ENCODE data around the gene SPATA25.
"Not testable (repeated sequence)": the region's sequence is repeated elsewhere in the genome, so short reads cannot be mapped to it uniquely, and the experiment has no call there.

SPATA25 gene

GRCh38 chr20:45887346-45887715 is at the start of gene SPATA25:
TSS of gene SPATA25 (minus strand) at chr20:45887622. CDS start at chr20:45887590, 32 bp downstream.
- no peak for DNase-seq (ENCODE audit: low read depth in 2 of 2)

- DNase-seq (ENCODE audit: low read depth in 2 of 2), result no peak
Measured at GRCh38 chr20:45935416-45936046, 48.1 kb upstream of the SPATA25 start.

GRCh38 chr20:45934586-45935415 is 47.4 kb upstream of the SPATA25 start, which contains the start of gene PCIF1:
TSS of gene PCIF1 (plus strand) at chr20:45934683. CDS start at chr20:45939000, 4,317 bp downstream.
- DNase-seq (ENCODE audit: low read depth in 2 of 2), result peak; percentile 96 to 98

GRCh38 chr20:45934046-45934585 is 46.7 kb upstream of the SPATA25 start:
- DNase-seq (ENCODE audit: low read depth in 2 of 2), result no peak

- DNase-seq (ENCODE audit: low read depth in 2 of 2), result peak; percentile 20 to 29
Measured at GRCh38 chr20:45933266-45934045, 46.0 kb upstream of the SPATA25 start.

- not testable (repeated sequence) for DNase-seq (ENCODE audit: low read depth in 2 of 2)
Measured at GRCh38 chr20:45931680-45932079, 44.3 kb upstream of the SPATA25 start.

GRCh38 chr20:45927071-45927878 is 39.9 kb upstream of the SPATA25 start:
- DNase-seq (ENCODE audit: low read depth in 2 of 2), result no peak

GRCh38 chr20:45926731-45927070 is 39.3 kb upstream of the SPATA25 start:
- DNase-seq (ENCODE audit: low read depth in 2 of 2), result no peak

- no peak for DNase-seq (ENCODE audit: low read depth in 2 of 2)
Measured at GRCh38 chr20:45925821-45926506, 38.5 kb upstream of the SPATA25 start.

GRCh38 chr20:45924391-45925261 is 37.2 kb upstream of the SPATA25 start:
- DNase-seq (ENCODE audit: low read depth in 2 of 2), result no peak

- no peak for DNase-seq (ENCODE audit: low read depth in 2 of 2)
Measured at GRCh38 chr20:45921337-45922189, 34.1 kb upstream of the SPATA25 start.

- no peak for DNase-seq (ENCODE audit: low read depth in 2 of 2)
Measured at GRCh38 chr20:45920462-45921336, 33.3 kb upstream of the SPATA25 start.

GRCh38 chr20:45919542-45920399 is 32.3 kb upstream of the SPATA25 start:
- no peak for DNase-seq (ENCODE audit: low read depth in 2 of 2)

- no peak for DNase-seq (ENCODE audit: low read depth in 2 of 2)
Measured at GRCh38 chr20:45918779-45919537, 31.5 kb upstream of the SPATA25 start.

GRCh38 chr20:45918182-45918737 is 30.8 kb upstream of the SPATA25 start:
- no peak for DNase-seq (ENCODE audit: low read depth in 2 of 2)

- DNase-seq (ENCODE audit: low read depth in 2 of 2), result no peak
Measured at GRCh38 chr20:45917790-45918141, 30.3 kb upstream of the SPATA25 start.

All from stimulated activated CD8-positive, alpha-beta memory T cell treated with anti-CD3 and anti-CD28 coated beads, Interleukin-7, amount 100 ng/mL, for 1 hour (primary cell).